ENCODE results near the gene UFC1. TPM values are rescaled to one million over a fixed set of nuclear protein-coding genes. Genes with fewer than 3 reads are reported as not detected.

The UFC1 gene
- total RNA-seq, 1 donor from 2014 or later, result 89.4 TPM

DNA sequence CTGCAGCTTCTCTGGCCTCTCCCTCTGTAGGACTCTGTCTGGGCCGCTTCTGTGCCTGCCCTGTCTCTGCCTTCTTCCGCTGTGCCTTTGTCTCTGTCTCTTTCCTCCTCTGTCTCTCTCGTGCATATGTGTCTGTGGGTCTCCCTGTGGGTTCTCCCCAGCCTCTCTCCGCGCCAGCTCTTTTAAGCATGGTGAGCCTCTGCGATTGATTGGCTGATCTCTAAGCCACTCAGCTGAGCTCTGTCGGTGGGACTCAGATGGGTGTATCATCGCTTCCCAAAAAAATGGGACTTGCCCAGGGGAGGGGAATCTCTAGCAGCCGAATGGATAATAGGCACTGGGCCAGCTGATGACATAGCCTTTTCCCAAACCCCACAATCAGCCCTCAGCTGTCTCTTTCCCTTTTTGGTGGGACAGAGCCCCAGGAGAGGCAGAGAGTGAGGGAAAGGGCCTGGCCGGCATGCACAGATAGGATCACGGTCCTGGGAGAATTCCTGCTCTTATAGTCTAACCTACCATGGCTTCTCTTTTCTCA lies 45.2 kb downstream of the UFC1 start, which contains the start of gene ADAMTS4:
TSS of gene ADAMTS4 (minus strand) at position 158 of the 535 bp plus-strand sequence. CDS start 427 bp downstream, outside the sequence.
- TF ChIP-seq, protein P1, sequence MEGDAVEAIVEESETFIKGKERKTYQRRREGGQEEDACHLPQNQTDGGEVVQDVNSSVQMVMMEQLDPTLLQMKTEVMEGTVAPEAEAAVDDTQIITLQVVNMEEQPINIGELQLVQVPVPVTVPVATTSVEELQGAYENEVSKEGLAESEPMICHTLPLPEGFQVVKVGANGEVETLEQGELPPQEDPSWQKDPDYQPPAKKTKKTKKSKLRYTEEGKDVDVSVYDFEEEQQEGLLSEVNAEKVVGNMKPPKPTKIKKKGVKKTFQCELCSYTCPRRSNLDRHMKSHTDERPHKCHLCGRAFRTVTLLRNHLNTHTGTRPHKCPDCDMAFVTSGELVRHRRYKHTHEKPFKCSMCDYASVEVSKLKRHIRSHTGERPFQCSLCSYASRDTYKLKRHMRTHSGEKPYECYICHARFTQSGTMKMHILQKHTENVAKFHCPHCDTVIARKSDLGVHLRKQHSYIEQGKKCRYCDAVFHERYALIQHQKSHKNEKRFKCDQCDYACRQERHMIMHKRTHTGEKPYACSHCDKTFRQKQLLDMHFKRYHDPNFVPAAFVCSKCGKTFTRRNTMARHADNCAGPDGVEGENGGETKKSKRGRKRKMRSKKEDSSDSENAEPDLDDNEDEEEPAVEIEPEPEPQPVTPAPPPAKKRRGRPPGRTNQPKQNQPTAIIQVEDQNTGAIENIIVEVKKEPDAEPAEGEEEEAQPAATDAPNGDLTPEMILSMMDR (IDR thresholded peaks at IDR 0.05), result no peak
- no peaks in the 10 kb centered on the region for H3K36me3 Mint-ChIP-seq (ENCODE audit: low read depth)
- peak within 1 kb of the TSS; percentile 65 for H3K4me3 Mint-ChIP-seq (ENCODE audit: unreplicated experiment)
- H3K27ac Mint-ChIP-seq (ENCODE audit: unreplicated experiment), result peak within 1 kb of the TSS; percentile 41
- peak; percentile 38 for DNase-seq (ENCODE audit: low spot score)
- H3K4me1 Mint-ChIP-seq (ENCODE audit: low read depth), result peaks cover 56% of the 10 kb centered on the region
- H3K27me3 Mint-ChIP-seq (ENCODE audit: low read depth), result no peaks in the 10 kb centered on the region
- no peaks in the 10 kb centered on the region for H3K9me3 Mint-ChIP-seq (ENCODE audit: low read depth)

- no peak overlapping the region for H3K27ac Mint-ChIP-seq (ENCODE audit: unreplicated experiment)
- peak; percentile 37 for DNase-seq (ENCODE audit: low spot score)
- TF ChIP-seq, protein P1 (IDR thresholded peaks at IDR 0.05), result no peak
- H3K4me1 Mint-ChIP-seq (ENCODE audit: low read depth), result peaks cover 62% of the 10 kb centered on the region
- no peaks in the 10 kb centered on the region for H3K9me3 Mint-ChIP-seq (ENCODE audit: low read depth)
- no peaks in the 10 kb centered on the region for H3K27me3 Mint-ChIP-seq (ENCODE audit: low read depth)
- H3K4me3 Mint-ChIP-seq (ENCODE audit: unreplicated experiment), result no peak overlapping the region
- H3K36me3 Mint-ChIP-seq (ENCODE audit: low read depth), result peaks cover 6% of the 10 kb centered on the region
Measured at GRCh38 chr1:161199506-161200139, 45.8 kb downstream of the UFC1 start.

GRCh38 chr1:161200421-161200991 lies 46.7 kb downstream of the UFC1 start:
- Mint-ChIP-seq H3K4me1 (ENCODE audit: low read depth) (peaks cover 62% of the 10 kb centered on the region), H3K4me3 (ENCODE audit: unreplicated experiment) (no peak overlapping the region), H3K27me3 (ENCODE audit: low read depth) (no peaks in the 10 kb centered on the region), H3K9me3 (ENCODE audit: low read depth) (no peaks in the 10 kb centered on the region), H3K36me3 (ENCODE audit: low read depth) (peaks cover 7% of the 10 kb centered on the region), H3K27ac (ENCODE audit: unreplicated experiment) (peak overlapping the region; percentile 8)
- TF ChIP-seq, protein P1 (IDR thresholded peaks at IDR 0.05), result no peak
- no peak for DNase-seq (ENCODE audit: low spot score)

- H3K27ac Mint-ChIP-seq (ENCODE audit: unreplicated experiment), result peak overlapping the region; percentile 93
- no peaks in the 10 kb centered on the region for H3K27me3 Mint-ChIP-seq (ENCODE audit: low read depth)
- H3K4me1 Mint-ChIP-seq (ENCODE audit: low read depth), result peaks cover 63% of the 10 kb centered on the region
- H3K4me3 Mint-ChIP-seq (ENCODE audit: unreplicated experiment), result peak overlapping the region; percentile 72
- DNase-seq (ENCODE audit: low spot score), result no peak
- peaks cover 9% of the 10 kb centered on the region for H3K36me3 Mint-ChIP-seq (ENCODE audit: low read depth)
- H3K9me3 Mint-ChIP-seq (ENCODE audit: low read depth), result no peaks in the 10 kb centered on the region
- TF ChIP-seq, protein P1 (IDR thresholded peaks at IDR 0.05), result no peak
Measured at GRCh38 chr1:161200992-161201835, 47.4 kb downstream of the UFC1 start.
